ENCODE measurements around the gene IL6ST. TPM values are rescaled to one million over a fixed set of nuclear protein-coding genes. Genes with fewer than 3 reads are reported as not detected.

The IL6ST gene
- total RNA-seq, 1 donor from 2014 or later, result 254 TPM

GRCh38 chr5:55895346-55895745 lies 99.4 kb downstream of the IL6ST start:
- no peak for DNase-seq

- DNase-seq, result no peak
These were observed 100.6 kb downstream of the IL6ST start for GRCh38 chr5:55894135-55894534.

GRCh38 chr5:55892479-55892878 lies 102.3 kb downstream of the IL6ST start:
- DNase-seq, result no peak

GRCh38 chr5:55888205-55888604 lies 106.6 kb downstream of the IL6ST start:
- DNase-seq, result no peak

- no peak for DNase-seq
These were observed 109.4 kb downstream of the IL6ST start for GRCh38 chr5:55885359-55885758.

Small RNA genes within 50 kb of the gene (small RNA-seq; reads per million reads assigned to genes)
- not detected for gene AC016596.1 (ENCODE audit: low replicate concordance)
- not detected for gene RF01210 (ENCODE audit: low replicate concordance)

Other genes with a start within 250 kb of the IL6ST start
- gene IL31RA, start 143.6 kb downstream of the IL6ST start, total RNA-seq, result 4.1 TPM
- not detected for gene ANKRD55, start 238.4 kb upstream of the IL6ST start, total RNA-seq